ENCODE results near the gene HYAL4.

- TF ChIP-seq, protein P1, sequence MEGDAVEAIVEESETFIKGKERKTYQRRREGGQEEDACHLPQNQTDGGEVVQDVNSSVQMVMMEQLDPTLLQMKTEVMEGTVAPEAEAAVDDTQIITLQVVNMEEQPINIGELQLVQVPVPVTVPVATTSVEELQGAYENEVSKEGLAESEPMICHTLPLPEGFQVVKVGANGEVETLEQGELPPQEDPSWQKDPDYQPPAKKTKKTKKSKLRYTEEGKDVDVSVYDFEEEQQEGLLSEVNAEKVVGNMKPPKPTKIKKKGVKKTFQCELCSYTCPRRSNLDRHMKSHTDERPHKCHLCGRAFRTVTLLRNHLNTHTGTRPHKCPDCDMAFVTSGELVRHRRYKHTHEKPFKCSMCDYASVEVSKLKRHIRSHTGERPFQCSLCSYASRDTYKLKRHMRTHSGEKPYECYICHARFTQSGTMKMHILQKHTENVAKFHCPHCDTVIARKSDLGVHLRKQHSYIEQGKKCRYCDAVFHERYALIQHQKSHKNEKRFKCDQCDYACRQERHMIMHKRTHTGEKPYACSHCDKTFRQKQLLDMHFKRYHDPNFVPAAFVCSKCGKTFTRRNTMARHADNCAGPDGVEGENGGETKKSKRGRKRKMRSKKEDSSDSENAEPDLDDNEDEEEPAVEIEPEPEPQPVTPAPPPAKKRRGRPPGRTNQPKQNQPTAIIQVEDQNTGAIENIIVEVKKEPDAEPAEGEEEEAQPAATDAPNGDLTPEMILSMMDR (IDR thresholded peaks at IDR 0.05), result no peak
- no peak for TF ChIP-seq POLR2A (IDR thresholded peaks at IDR 0.05)
These were observed 28.1 kb upstream of the HYAL4 start for GRCh38 chr7:123816916-123817315.
